Activated naive CD8-positive, alpha-beta T cell treated with anti-CD3 and anti-CD28 coated beads, Interleukin-2, amount 50 U/mL, for 24 hours (primary cell): ENCODE measurements around the gene HOXD10.

Source experiments
- ATAC-seq: fragments of 150-1000 bp; cut with Tn5 transposase; one replicate; pipeline ENCODE4 v1.10.0; 2021
- DNase-seq: peaks from one replicate; pipeline ENCODE4 v3.0.0; 2021
- H3K27ac Mint-ChIP-seq: one replicate; pipeline ENCODE4 v1.8.0; 2021; ENCODE audit warnings: mild to moderate bottlenecking, mixed read lengths
- H3K27me3 Mint-ChIP-seq: one replicate; pipeline ENCODE4 v1.8.0; 2021; ENCODE audit warnings: mixed read lengths
- H3K36me3 Mint-ChIP-seq: one replicate; pipeline ENCODE4 v1.8.0; 2021; ENCODE audit warnings: low read depth, mixed read lengths
- H3K4me1 Mint-ChIP-seq: one replicate; pipeline ENCODE4 v1.8.0; 2021; ENCODE audit warnings: mixed read lengths
- H3K4me3 Mint-ChIP-seq: one replicate; pipeline ENCODE4 v1.8.0; 2021; ENCODE audit warnings: mild to moderate bottlenecking, moderate library complexity, mixed read lengths
- H3K9me3 Mint-ChIP-seq: one replicate; pipeline ENCODE4 v1.8.0; 2021; ENCODE audit warnings: mixed read lengths

Gene HOXD10

DNA sequence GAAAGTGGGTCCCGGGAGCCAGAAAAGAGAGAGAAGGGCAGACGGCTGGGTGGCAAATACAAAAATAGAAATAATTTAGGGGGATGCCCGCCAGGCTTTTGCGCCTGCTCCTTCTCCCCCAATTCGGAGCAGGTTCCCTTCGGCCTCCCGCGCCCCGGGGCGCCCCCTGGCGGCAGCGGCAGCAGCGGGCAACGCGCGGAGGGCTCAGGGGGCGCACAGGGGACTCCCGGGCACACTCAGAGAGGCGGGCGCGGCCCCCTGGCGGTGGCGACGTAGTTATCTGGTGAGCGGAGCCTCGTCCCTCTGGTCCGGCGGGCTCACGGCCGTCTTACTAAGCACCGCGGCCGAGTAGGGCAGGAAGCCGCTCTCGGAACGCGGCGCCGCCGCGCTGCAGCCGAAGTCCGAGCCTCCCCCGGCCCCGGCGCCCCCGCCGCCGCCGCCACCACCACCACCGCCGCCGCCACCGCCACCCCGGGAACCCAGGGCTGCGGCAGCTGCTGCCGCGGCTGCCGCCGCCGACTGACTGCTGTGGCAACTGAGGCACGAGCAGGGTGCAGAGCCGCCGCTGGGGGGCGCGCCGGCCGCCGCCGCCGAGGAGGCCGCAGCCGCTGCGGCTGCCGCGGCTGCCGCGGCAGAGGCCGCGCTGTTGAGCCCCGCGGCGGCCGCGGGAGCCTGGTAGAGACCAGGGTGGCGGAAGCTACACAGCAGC is 36.6 kb upstream of the HOXD10 start:
- Mint-ChIP-seq H3K36me3 (peaks cover 31% of the 10 kb centered on the region), H3K27ac (peak overlapping the region; percentile 71), H3K9me3 (peaks cover 41% of the 10 kb centered on the region), H3K27me3 (peaks cover 84% of the 10 kb centered on the region), H3K4me1 (peaks cover 29% of the 10 kb centered on the region), H3K4me3 (peak overlapping the region; percentile 49)
- ATAC-seq (no peak), DNase-seq (peak; percentile 52)

GRCh38 chr2:176080540-176081375 is 35.8 kb upstream of the HOXD10 start:
- Mint-ChIP-seq H3K36me3 (peaks cover 31% of the 10 kb centered on the region), H3K4me1 (peaks cover 29% of the 10 kb centered on the region), H3K4me3 (peak overlapping the region; percentile 42), H3K9me3 (peaks cover 39% of the 10 kb centered on the region), H3K27me3 (peaks cover 84% of the 10 kb centered on the region), H3K27ac (peak overlapping the region; percentile 67)
- DNase-seq (no peak), ATAC-seq (no peak)

DNA sequence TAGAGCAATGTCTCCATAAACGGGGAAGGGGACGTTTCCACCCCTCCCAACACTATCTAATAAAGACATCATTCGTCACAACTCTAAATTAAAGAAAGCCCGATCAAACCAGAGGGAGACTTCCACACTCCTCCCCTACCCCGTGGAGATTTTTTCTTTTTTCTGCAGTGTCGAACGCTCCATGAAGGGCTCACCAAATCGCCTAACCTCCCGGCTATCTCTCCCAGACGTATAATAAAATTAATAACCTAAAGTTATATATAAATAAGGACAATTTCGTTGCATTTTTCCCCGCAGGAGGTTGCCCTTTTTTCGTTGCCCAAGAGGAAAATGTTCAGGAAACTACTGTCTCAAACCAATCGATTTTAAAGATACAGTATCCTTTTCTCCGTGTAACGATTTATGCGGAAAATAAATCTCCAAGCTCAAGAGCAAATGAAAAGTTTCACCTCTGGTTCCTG is 35.2 kb upstream of the HOXD10 start:
- peak overlapping the region; percentile 42 for H3K4me3 Mint-ChIP-seq
- no peak for ATAC-seq
- peaks cover 32% of the 10 kb centered on the region for H3K36me3 Mint-ChIP-seq
- DNase-seq: no peak
- peaks cover 83% of the 10 kb centered on the region for H3K27me3 Mint-ChIP-seq
- H3K4me1 Mint-ChIP-seq: peaks cover 30% of the 10 kb centered on the region
- peaks cover 32% of the 10 kb centered on the region for H3K9me3 Mint-ChIP-seq
- peak overlapping the region; percentile 67 for H3K27ac Mint-ChIP-seq

- Mint-ChIP-seq H3K36me3 (peaks cover 34% of the 10 kb centered on the region), H3K9me3 (peaks cover 30% of the 10 kb centered on the region), H3K4me1 (peaks cover 31% of the 10 kb centered on the region), H3K27ac (peak overlapping the region; percentile 67), H3K27me3 (peaks cover 85% of the 10 kb centered on the region), H3K4me3 (no peak overlapping the region)
- DNase-seq (no peak), ATAC-seq (no peak)
These were observed 34.6 kb upstream of the HOXD10 start for GRCh38 chr2:176081837-176082524.

DNA sequence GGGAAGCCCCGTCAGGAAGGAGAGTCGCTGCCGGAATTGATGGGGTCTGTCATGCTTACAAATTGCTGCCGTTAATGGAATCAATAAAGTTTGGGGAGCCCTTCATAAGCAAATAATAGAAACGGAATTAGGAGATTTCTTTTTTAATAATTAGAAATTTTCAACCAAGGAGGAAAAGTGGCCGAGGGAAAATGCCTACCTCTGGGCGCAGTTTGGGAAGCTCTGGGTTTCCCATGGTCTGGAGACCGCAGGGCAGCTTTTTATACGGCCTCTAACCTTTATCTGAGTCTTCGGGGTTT is 34.1 kb upstream of the HOXD10 start:
- H3K27ac Mint-ChIP-seq: no peak overlapping the region
- ATAC-seq (no peak), DNase-seq (no peak)
- H3K4me1 Mint-ChIP-seq: peaks cover 32% of the 10 kb centered on the region
- H3K4me3 Mint-ChIP-seq: no peak overlapping the region
- peaks cover 30% of the 10 kb centered on the region for H3K9me3 Mint-ChIP-seq
- peaks cover 85% of the 10 kb centered on the region for H3K27me3 Mint-ChIP-seq
- H3K36me3 Mint-ChIP-seq: peaks cover 35% of the 10 kb centered on the region

DNA sequence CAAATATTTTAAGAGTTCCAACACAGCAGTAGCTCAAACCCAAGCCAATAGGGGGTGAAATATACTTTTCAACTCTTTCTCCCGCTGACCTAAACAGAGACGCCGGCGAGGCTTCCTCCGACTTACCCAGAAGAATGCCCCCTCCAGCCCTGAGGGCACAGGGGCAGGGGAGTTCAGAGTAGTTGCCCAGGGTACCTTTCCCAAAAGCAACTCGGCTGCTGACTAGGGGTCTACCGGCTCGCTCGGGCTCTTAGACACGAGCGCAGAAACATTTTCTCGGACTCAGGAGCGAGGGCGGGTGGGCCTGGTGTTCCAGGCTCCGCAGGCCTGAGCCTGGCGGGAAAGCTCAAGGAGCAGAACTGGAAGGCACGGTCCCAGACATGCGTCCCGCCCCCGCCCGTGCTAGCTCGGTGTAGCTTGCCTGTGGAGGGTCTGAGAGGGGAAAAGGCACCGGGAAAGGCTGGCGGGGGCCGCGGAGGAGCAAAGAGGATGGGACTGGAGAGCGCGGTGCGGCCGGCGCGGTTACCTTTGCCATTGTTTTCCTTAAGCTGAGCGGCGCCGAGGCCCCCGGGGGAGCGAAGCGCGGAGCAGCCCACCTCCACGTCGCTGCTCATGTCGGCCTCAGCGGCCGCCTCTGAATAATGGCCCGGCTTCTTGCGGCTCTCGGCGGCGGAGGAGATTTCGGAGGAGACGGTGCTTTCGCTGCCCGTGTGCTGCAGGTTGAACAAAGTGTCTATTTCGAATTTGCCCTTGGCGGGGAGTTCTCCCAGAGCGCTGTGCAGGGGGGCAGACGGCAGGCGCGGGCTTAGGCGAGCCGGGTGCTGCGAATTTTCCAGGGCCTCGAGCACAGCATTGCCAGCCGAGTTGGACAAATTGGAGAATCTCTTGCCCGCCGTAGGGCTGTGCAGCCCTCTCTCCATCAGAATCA is 33.5 kb upstream of the HOXD10 start:
- DNase-seq: no peak
- peaks cover 35% of the 10 kb centered on the region for H3K36me3 Mint-ChIP-seq
- peaks cover 87% of the 10 kb centered on the region for H3K27me3 Mint-ChIP-seq
- peaks cover 30% of the 10 kb centered on the region for H3K9me3 Mint-ChIP-seq
- peaks cover 32% of the 10 kb centered on the region for H3K4me1 Mint-ChIP-seq
- no peak for ATAC-seq
- no peak overlapping the region for H3K4me3 Mint-ChIP-seq
- peak overlapping the region; percentile 52 for H3K27ac Mint-ChIP-seq

- peak within 1 kb of the TSS; percentile 52 for H3K27ac Mint-ChIP-seq
- H3K4me1 Mint-ChIP-seq: peaks cover 31% of the 10 kb centered on the region
- H3K27me3 Mint-ChIP-seq: peaks cover 87% of the 10 kb centered on the region
- peak within 1 kb of the TSS; percentile 26 for H3K4me3 Mint-ChIP-seq
- H3K36me3 Mint-ChIP-seq: peaks cover 33% of the 10 kb centered on the region
- DNase-seq: no peak
- H3K9me3 Mint-ChIP-seq: peaks cover 23% of the 10 kb centered on the region
- no peak for ATAC-seq
These were observed 32.7 kb upstream of the HOXD10 start, which contains the start of gene EVX2 for GRCh38 chr2:176083796-176084261. TSS of gene EVX2 (minus strand) at chr2:176083962. CDS start at chr2:176083776, 186 bp downstream.

DNA sequence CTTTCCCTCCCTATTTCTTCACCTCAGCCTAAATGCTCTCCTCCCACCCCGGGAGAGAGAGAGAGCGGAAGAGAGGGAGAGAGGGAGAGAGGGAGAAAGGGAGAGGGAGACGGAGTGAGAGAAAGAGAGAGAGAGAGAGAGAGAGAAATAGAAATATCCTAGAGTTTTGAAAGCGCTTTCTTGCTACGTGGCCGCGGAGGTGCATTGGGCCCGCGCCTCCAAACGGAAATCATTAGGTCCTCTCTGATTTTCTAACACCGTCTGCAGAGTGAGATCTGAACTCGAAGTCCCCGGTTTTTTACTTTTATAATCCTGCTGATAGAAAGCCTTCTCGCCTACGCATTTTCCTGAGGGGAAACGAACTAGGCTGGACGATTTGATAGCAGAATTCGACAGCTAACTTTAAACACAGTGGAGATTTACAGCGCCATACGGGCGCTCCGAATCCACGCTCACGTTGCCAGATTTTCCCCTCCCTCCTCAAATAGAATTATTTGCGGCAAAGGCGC is 31.9 kb upstream of the HOXD10 start:
- peaks cover 24% of the 10 kb centered on the region for H3K4me1 Mint-ChIP-seq
- DNase-seq: no peak
- peaks cover 18% of the 10 kb centered on the region for H3K9me3 Mint-ChIP-seq
- peak overlapping the region; percentile 22 for H3K27ac Mint-ChIP-seq
- no peak overlapping the region for H3K4me3 Mint-ChIP-seq
- H3K27me3 Mint-ChIP-seq: peaks cover 86% of the 10 kb centered on the region
- ATAC-seq: no peak
- H3K36me3 Mint-ChIP-seq: peaks cover 27% of the 10 kb centered on the region

DNA sequence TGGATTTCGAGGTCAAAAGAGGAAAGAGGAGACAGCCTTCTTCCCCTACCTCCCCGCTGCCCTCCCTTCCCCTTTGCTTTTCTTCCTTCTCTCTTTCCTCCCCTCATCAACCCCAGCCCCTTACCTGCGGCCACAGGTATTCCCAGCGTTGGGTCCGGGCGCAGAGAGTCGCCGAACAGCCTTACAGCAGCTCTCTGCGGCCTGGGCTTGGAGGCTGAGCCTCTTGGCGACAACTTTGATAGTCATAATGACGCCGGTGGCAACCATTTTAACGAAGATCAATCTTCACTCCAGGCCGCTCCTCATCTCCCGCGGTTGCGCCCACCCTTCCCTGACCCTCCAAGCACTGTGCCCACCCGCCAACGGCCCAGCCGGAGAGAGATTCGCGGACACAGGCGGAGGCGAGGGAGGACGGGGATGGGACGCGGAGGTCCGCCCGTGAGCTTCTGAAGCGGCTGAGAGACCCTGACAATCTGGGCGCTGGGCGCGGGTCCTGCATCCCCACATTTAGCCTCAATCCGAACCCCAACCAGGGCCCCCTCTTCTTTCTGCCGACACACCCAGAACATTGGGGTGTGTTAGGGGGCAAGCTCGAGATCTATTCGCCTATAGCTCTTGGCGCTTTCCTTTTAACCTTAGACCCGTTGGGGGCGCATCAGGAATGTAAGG is 31.3 kb upstream of the HOXD10 start:
- Mint-ChIP-seq H3K4me3 (no peak overlapping the region), H3K4me1 (peaks cover 24% of the 10 kb centered on the region), H3K27ac (peak overlapping the region; percentile 22), H3K27me3 (peaks cover 91% of the 10 kb centered on the region), H3K9me3 (peaks cover 18% of the 10 kb centered on the region), H3K36me3 (peaks cover 27% of the 10 kb centered on the region)
- DNase-seq (no peak), ATAC-seq (no peak)

- Mint-ChIP-seq H3K27ac (no peak overlapping the region), H3K4me1 (peaks cover 20% of the 10 kb centered on the region), H3K9me3 (peaks cover 17% of the 10 kb centered on the region), H3K4me3 (no peak overlapping the region), H3K36me3 (peaks cover 25% of the 10 kb centered on the region), H3K27me3 (peaks cover 97% of the 10 kb centered on the region)
- ATAC-seq: no peak
- DNase-seq: no peak
These were observed 30.5 kb upstream of the HOXD10 start for GRCh38 chr2:176085861-176086771.

- no peak for ATAC-seq
- no peak for DNase-seq
- H3K36me3 Mint-ChIP-seq: peaks cover 19% of the 10 kb centered on the region
- H3K4me3 Mint-ChIP-seq: no peak overlapping the region
- H3K4me1 Mint-ChIP-seq: peaks cover 16% of the 10 kb centered on the region
- no peak overlapping the region for H3K27ac Mint-ChIP-seq
- peaks cover 11% of the 10 kb centered on the region for H3K9me3 Mint-ChIP-seq
- peaks cover 95% of the 10 kb centered on the region for H3K27me3 Mint-ChIP-seq
These were observed 29.1 kb upstream of the HOXD10 start for GRCh38 chr2:176087330-176088047.
